ENCODE results near the gene STK11. TPM values are rescaled to one million over a fixed set of nuclear protein-coding genes. Genes with fewer than 3 reads are reported as not detected.
A peak's percentile ranks its signal among the peaks of the same experiment; 100 is the strongest.

The STK11 gene
- total and polyA plus RNA-seq, 7 experiments from 2014 or later, result 13.9 to 91.3 (median 71.5) TPM

GRCh38 chr19:1254081-1254527 lies 48.5 kb downstream of the STK11 start:
- ATAC-seq (no peak), DNase-seq (no peak)
- CTCF ChIA-PET, result interaction anchor here (1.7 to 2.2 kb wide), 3 partner anchors 10 to 13 kb away, joined by 10 to 13 read pairs (median 13); no protein-coding TSS in a partner anchor
- H3K4me3 ChIP-seq (ENCODE audit: low read length), result no peak overlapping the region
- peak overlapping the region in 3 of 9 donors; percentile 38 to 69 (median 38) for H3K27ac Mint-ChIP-seq
- peak overlapping the region; percentile 93 for H3K27ac ChIP-seq (ENCODE audit: low read depth, low read length)
- H3K36me3 Mint-ChIP-seq, result peaks cover 0 to 25% (median 4%) of the 10 kb centered on the region in 5 donors
- POLR2A ChIA-PET, result interaction anchor here (1.0 to 10.8 kb wide), 4 partner anchors 7 to 225 kb away, joined by 3 to 229 read pairs (median 20); partner anchors contain the start of genes CIRBP and FAM174C
- intact Hi-C loops (cut with micrococcal nuclease), result no loop called here
- peaks cover 0 to 3% (median 0%) of the 10 kb centered on the region in 11 donors for H3K9me3 Mint-ChIP-seq
- no peaks in the 10 kb centered on the region for H3K9me3 ChIP-seq (ENCODE audit: control insufficient read depth in 2 of 3, low read length in 3 of 3)
- H3K4me1 ChIP-seq (ENCODE audit: control insufficient read depth in 2 of 2, insufficient read depth in 2 of 2, low read length in 2 of 2), result peaks cover 32 to 50% of the 10 kb centered on the region in 2 donors
- H3K4me1 Mint-ChIP-seq, result peaks cover 9 to 41% (median 34%) of the 10 kb centered on the region in 7 donors
- H3K36me3 ChIP-seq (ENCODE audit: control insufficient read depth in 2 of 3, insufficient read depth in 3 of 3, low read length in 3 of 3), result peaks cover 19 to 56% (median 29%) of the 10 kb centered on the region in 3 experiments
- H3K4me3 Mint-ChIP-seq, result peak overlapping the region in 3 of 10 donors; percentile 27 to 95 (median 73)
- H3K27me3 ChIP-seq (ENCODE audit: control insufficient read depth in 2 of 2, insufficient read depth in 2 of 2, low read length in 2 of 2), result no peaks in the 10 kb centered on the region
- no peaks in the 10 kb centered on the region for H3K27me3 Mint-ChIP-seq

GRCh38 chr19:1254530-1255185 lies 49.1 kb downstream of the STK11 start:
- Mint-ChIP-seq H3K27ac (peak overlapping the region in 6 of 9 donors; percentile 38 to 87 (median 63)), H3K27me3 (no peaks in the 10 kb centered on the region), H3K4me1 (peaks cover 12 to 46% (median 38%) of the 10 kb centered on the region in 7 donors), H3K4me3 (peak overlapping the region in 8 of 10 donors; percentile 1 to 62 (median 42)), H3K9me3 (peaks cover 0 to 2% (median 0%) of the 10 kb centered on the region in 11 donors), H3K36me3 (peaks cover 0 to 26% (median 4%) of the 10 kb centered on the region in 5 donors)
- Histone ChIP-seq H3K36me3 (ENCODE audit: control insufficient read depth in 2 of 3, insufficient read depth in 3 of 3, low read length in 3 of 3) (peaks cover 19 to 56% (median 29%) of the 10 kb centered on the region in 3 experiments), H3K9me3 (ENCODE audit: control insufficient read depth in 2 of 3, low read length in 3 of 3) (no peaks in the 10 kb centered on the region), H3K4me3 (ENCODE audit: low read length) (no peak overlapping the region), H3K4me1 (ENCODE audit: control insufficient read depth in 2 of 2, insufficient read depth in 2 of 2, low read length in 2 of 2) (peaks cover 37 to 55% of the 10 kb centered on the region in 2 donors), H3K27me3 (ENCODE audit: control insufficient read depth in 2 of 2, insufficient read depth in 2 of 2, low read length in 2 of 2) (no peaks in the 10 kb centered on the region), H3K27ac (ENCODE audit: low read depth, low read length) (peak overlapping the region; percentile 93)
- POLR2A ChIA-PET, result interaction anchor here (0.7 to 10.8 kb wide), 5 partner anchors 7 to 226 kb away, joined by 3 to 229 read pairs (median 11); partner anchors contain the start of genes CIRBP and FAM174C
- intact Hi-C loops (cut with micrococcal nuclease), result no loop called here
- ATAC-seq, result no peak
- no peak for DNase-seq
- CTCF ChIA-PET, result interaction anchor here (2.1 to 2.2 kb wide), 2 partner anchors 11 to 12 kb away, joined by 7 to 10 read pairs; no protein-coding TSS in a partner anchor

GRCh38 chr19:1255186-1256161 lies 49.9 kb downstream of the STK11 start:
- Histone ChIP-seq H3K4me3 (ENCODE audit: low read length) (no peak overlapping the region), H3K27me3 (ENCODE audit: control insufficient read depth in 2 of 2, insufficient read depth in 2 of 2, low read length in 2 of 2) (no peaks in the 10 kb centered on the region), H3K4me1 (ENCODE audit: control insufficient read depth in 2 of 2, insufficient read depth in 2 of 2, low read length in 2 of 2) (peaks cover 45 to 64% of the 10 kb centered on the region in 2 donors), H3K27ac (ENCODE audit: low read depth, low read length) (peak overlapping the region; percentile 93), H3K36me3 (ENCODE audit: control insufficient read depth in 2 of 3, insufficient read depth in 3 of 3, low read length in 3 of 3) (peaks cover 19 to 56% (median 29%) of the 10 kb centered on the region in 3 experiments), H3K9me3 (ENCODE audit: control insufficient read depth in 2 of 3, low read length in 3 of 3) (no peaks in the 10 kb centered on the region)
- H3K27me3 Mint-ChIP-seq, result no peaks in the 10 kb centered on the region
- H3K4me1 Mint-ChIP-seq, result peaks cover 16 to 51% (median 42%) of the 10 kb centered on the region in 7 donors
- ATAC-seq, result no peak
- CTCF ChIA-PET, result interaction anchor here (0.6 to 2.2 kb wide), 3 partner anchors 11 to 12 kb away, joined by 3 to 10 read pairs (median 7); no protein-coding TSS in a partner anchor
- POLR2A ChIA-PET, result interaction anchor here (0.7 to 14.9 kb wide), 4 partner anchors 11 to 153 kb away, joined by 3 to 366 read pairs (median 120); partner anchors contain the start of genes ATP5F1D, CIRBP and FAM174C
- H3K4me3 Mint-ChIP-seq, result peak overlapping the region in 3 of 10 donors; percentile 37 to 62 (median 48)
- peaks cover 0 to 1% (median 0%) of the 10 kb centered on the region in 11 donors for H3K9me3 Mint-ChIP-seq
- DNase-seq, result no peak
- H3K27ac Mint-ChIP-seq, result peak overlapping the region in 5 of 9 donors; percentile 38 to 87 (median 69)
- intact Hi-C loops (cut with micrococcal nuclease), result no loop called here
- peaks cover 0 to 26% (median 4%) of the 10 kb centered on the region in 5 donors for H3K36me3 Mint-ChIP-seq

GRCh38 chr19:1256646-1257474 lies 51.3 kb downstream of the STK11 start:
- Mint-ChIP-seq H3K9me3 (no peaks in the 10 kb centered on the region), H3K36me3 (peaks cover 0 to 19% (median 4%) of the 10 kb centered on the region in 5 donors), H3K4me1 (peaks cover 23 to 58% (median 48%) of the 10 kb centered on the region in 7 donors), H3K27me3 (no peaks in the 10 kb centered on the region), H3K27ac (peak overlapping the region in 8 of 9 donors; percentile 33 to 98 (median 87)), H3K4me3 (peak overlapping the region in 7 of 10 donors; percentile 12 to 90 (median 41))
- no peak overlapping the region for H3K27ac ChIP-seq (ENCODE audit: low read depth, low read length)
- no peak for DNase-seq
- peaks cover 54 to 67% of the 10 kb centered on the region in 2 donors for H3K4me1 ChIP-seq (ENCODE audit: control insufficient read depth in 2 of 2, insufficient read depth in 2 of 2, low read length in 2 of 2)
- no peak for ATAC-seq
- intact Hi-C loops (cut with micrococcal nuclease), result no loop called here
- H3K9me3 ChIP-seq (ENCODE audit: control insufficient read depth in 2 of 3, low read length in 3 of 3), result no peaks in the 10 kb centered on the region
- no peak overlapping the region for H3K4me3 ChIP-seq (ENCODE audit: low read length)
- POLR2A ChIA-PET, result interaction anchor here (0.6 to 14.9 kb wide), 4 partner anchors 10 to 19 kb away, joined by 3 to 366 read pairs (median 120); partner anchors contain the start of genes ATP5F1D, CIRBP and FAM174C
- no peaks in the 10 kb centered on the region for H3K27me3 ChIP-seq (ENCODE audit: control insufficient read depth in 2 of 2, insufficient read depth in 2 of 2, low read length in 2 of 2)
- CTCF ChIA-PET, result interaction anchor here (1.7 to 2.2 kb wide), 3 partner anchors 9 to 13 kb away, joined by 5 to 10 read pairs (median 7); no protein-coding TSS in a partner anchor
- peaks cover 19 to 46% (median 29%) of the 10 kb centered on the region in 3 experiments for H3K36me3 ChIP-seq (ENCODE audit: control insufficient read depth in 2 of 3, insufficient read depth in 3 of 3, low read length in 3 of 3)

- ATAC-seq (no peak), DNase-seq (no peak)
- intact Hi-C loops (cut with micrococcal nuclease), result no loop called here
- H3K27ac Mint-ChIP-seq, result peak overlapping the region; percentile 57 to 98 (median 93)
- H3K4me3 Mint-ChIP-seq, result peak overlapping the region; percentile 21 to 90 (median 52)
- H3K9me3 Mint-ChIP-seq, result no peaks in the 10 kb centered on the region
- POLR2A ChIA-PET, result interaction anchor here (3.4 to 14.9 kb wide), 3 partner anchors 9 to 18 kb away, joined by 11 to 366 read pairs (median 229); partner anchors contain the start of genes ATP5F1D, CIRBP and FAM174C
- Histone ChIP-seq H3K27me3 (ENCODE audit: control insufficient read depth in 2 of 2, insufficient read depth in 2 of 2, low read length in 2 of 2) (no peaks in the 10 kb centered on the region), H3K4me3 (ENCODE audit: low read length) (no peak overlapping the region), H3K27ac (ENCODE audit: low read depth, low read length) (peak overlapping the region; percentile 99), H3K9me3 (ENCODE audit: control insufficient read depth in 2 of 3, low read length in 3 of 3) (no peaks in the 10 kb centered on the region), H3K36me3 (ENCODE audit: control insufficient read depth in 2 of 3, insufficient read depth in 3 of 3, low read length in 3 of 3) (peaks cover 19 to 46% (median 29%) of the 10 kb centered on the region in 3 experiments), H3K4me1 (ENCODE audit: control insufficient read depth in 2 of 2, insufficient read depth in 2 of 2, low read length in 2 of 2) (peaks cover 61 to 71% of the 10 kb centered on the region in 2 donors)
- H3K36me3 Mint-ChIP-seq, result peaks cover 0 to 17% (median 4%) of the 10 kb centered on the region in 5 donors
- H3K27me3 Mint-ChIP-seq, result no peaks in the 10 kb centered on the region
- peaks cover 26 to 60% (median 52%) of the 10 kb centered on the region in 7 donors for H3K4me1 Mint-ChIP-seq
- CTCF ChIA-PET, result interaction anchor here (1.7 to 3.5 kb wide), 2 partner anchors 9 to 14 kb away, joined by 5 to 16 read pairs; no protein-coding TSS in a partner anchor
Measured at GRCh38 chr19:1257475-1258162, 52.0 kb downstream of the STK11 start.

All from naive thymus-derived CD4-positive, alpha-beta T cell (primary cell).